GOT3 (cell line): Measurements from ENCODE around the gene TMEM237.
A peak's percentile ranks its signal among the peaks of the same experiment; 100 is the strongest.

Experiments used
- DNase-seq: peaks from one replicate; lab custom pipeline; 2025; ENCODE audit warnings: mixed read lengths; lab: John Stamatoyannopoulos, UW

Gene TMEM237

DNA sequence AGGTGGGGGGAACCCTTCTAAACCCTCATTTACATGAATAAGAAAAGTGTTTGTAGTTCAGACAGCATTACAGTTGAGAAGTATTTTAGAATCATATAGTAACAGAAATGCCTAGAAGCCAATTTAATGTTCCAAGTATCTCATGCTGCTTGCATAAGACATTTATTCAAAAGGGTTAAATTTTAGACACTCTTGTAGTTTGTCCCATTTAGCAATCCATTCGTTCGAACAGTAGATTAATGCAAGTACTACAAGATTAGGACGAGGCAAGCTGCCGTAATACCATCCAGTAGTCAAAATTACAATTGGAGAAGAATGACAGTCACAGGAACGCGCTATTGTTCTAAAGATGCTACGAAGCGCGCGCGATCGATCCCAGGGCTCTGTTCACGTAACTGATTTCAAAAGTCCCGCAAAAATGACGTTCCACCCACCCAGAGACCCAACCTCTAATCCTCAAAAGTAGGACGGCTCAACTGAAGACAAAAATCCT lies 1.2 kb downstream of the TMEM237 start:
- no peak for DNase-seq

- no peak for DNase-seq
Observed at GRCh38 chr2:201639205-201639604, 4.1 kb downstream of the TMEM237 start.

DNA sequence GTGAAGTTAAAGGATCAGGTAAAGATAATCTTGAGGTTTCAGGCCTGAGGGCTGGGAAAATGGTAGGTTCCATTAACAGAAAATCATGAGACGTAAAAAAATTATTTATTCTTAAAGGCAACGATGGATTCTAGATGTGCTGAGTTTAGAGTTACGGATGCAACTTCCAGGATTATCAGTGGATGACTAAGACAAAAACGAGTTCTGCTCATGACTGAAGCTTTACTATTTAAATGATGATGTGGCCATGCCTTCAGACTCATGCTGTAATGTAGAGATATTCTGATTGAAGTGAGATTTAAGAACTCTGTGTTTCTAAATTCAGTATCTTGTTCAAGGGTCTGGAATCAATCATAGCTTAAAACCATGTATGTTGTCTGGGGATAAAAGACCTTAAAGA lies 5.0 kb downstream of the TMEM237 start:
- no peak for DNase-seq

GRCh38 chr2:201633661-201634249 lies 9.5 kb downstream of the TMEM237 start:
- DNase-seq: no peak

GRCh38 chr2:201631041-201631440 lies 12.3 kb downstream of the TMEM237 start:
- DNase-seq: no peak

DNA sequence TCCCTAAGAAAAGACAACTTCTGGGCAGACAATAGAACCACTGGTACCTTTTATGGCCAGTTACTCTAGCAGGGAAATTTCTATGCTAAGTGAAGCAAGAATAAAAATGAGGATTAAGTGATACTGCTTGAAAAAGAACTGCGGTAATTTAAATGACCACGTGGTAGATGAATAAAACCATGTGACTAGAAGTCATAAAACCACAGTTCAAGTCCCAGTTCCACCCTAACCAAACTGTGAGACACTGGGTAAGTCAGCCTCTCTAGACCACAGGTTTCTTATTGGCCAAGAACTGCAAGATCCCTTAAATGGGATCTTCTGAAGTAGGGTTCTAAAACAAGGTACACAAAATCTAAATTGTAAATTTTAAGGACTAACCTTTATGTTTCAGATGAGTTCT lies 12.7 kb downstream of the TMEM237 start:
- no peak for DNase-seq

- DNase-seq: no peak
Observed at GRCh38 chr2:201628545-201628944, 14.8 kb downstream of the TMEM237 start.

GRCh38 chr2:201622306-201622970 lies 20.9 kb downstream of the TMEM237 start:
- no peak for DNase-seq

DNA sequence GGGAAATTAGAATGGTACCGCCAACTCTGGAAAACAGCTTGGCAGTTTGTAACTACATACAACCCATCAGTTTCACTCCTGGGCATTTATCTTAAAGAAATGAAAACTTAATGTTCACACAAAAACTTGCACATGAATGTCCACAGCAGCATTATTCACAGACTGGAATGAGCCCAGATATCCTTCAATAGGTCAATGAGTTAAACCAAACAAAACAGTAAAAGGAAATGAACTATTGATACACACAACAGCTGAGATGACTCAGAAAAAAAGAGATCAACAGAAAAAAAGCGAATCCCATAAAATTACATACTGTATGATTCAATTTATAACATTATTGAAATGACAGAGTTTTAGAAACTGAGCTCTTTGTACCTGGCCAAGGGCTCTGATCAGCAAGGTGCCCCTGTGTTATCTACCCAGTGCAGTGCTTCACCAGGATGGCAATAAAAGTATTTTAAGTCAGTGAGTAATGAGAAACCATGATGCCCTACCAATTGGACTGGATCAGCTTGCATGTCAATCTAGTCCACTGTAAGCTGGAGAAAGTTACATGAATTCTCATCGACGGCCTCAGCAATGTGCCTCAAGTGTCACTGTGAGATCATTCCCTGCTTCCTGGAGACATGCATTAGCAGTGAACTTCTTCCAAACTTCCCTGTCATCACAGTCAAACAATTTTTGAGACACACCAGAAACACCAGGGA lies 21.9 kb downstream of the TMEM237 start:
- DNase-seq: no peak

GRCh38 chr2:201618744-201619662 lies 24.3 kb downstream of the TMEM237 start:
- DNase-seq: peak; percentile 55

- no peak for DNase-seq
Observed at GRCh38 chr2:201608021-201608420, 35.3 kb downstream of the TMEM237 start.

GRCh38 chr2:201607568-201607967 lies 35.7 kb downstream of the TMEM237 start:
- DNase-seq: no peak

DNA sequence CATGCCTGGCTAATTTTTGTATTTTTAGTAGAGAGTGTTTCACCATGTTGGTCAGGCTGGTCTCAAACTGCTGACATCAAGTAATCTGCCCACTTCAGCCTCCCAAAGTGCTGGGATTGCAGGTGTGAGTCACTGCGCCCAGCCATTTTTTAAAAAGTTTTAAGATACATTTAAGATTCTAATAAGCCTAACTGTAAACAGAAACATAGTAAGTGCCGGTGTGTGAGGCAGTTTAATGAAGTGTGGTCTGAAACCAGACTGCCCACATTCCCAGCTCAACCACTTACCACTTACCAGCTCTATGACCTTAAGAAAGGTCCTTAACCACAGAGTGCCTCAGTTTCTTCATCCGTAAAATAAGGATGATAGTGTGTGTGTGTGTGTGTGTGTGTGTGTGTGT lies 42.4 kb downstream of the TMEM237 start:
- DNase-seq: no peak

DNA sequence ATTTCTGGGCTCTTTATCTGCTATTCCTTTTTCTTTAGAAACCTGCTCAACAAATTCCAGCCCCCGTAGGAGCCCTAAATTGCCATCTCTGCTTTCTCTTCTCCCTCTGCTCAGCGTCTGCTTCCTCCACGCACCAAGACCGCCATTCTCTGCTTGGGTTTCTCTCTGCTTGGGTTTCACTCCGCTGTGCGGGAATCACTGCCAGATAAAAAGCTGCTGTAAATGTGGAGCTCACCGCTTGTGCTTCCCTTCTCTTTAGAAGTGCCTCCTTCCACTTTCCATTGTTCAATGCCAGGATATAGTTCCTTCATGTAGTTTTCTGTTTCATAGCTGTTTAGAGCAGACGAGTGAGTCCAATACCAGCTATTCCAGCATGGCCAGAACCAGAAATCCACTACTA lies 45.9 kb downstream of the TMEM237 start:
- no peak for DNase-seq

DNA sequence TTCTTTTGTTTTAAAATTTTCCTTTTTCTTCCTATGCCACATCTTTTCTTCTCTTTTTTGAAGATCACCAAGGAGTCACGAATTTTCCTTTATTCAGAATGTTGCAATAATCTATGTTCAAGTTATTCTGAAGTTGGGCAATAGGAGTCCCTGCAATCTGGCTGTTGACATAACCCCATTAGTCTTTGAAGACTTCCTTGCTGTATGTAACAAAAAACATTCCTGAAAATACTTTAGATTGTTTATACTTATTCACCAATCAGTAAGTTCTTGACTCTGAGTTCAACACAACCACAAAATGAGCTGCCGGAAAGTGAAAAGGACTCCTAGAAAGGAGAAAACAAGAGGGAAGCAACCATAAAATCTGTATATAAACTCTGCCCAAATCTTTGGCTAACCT lies 62.8 kb downstream of the TMEM237 start:
- DNase-seq: no peak

DNA sequence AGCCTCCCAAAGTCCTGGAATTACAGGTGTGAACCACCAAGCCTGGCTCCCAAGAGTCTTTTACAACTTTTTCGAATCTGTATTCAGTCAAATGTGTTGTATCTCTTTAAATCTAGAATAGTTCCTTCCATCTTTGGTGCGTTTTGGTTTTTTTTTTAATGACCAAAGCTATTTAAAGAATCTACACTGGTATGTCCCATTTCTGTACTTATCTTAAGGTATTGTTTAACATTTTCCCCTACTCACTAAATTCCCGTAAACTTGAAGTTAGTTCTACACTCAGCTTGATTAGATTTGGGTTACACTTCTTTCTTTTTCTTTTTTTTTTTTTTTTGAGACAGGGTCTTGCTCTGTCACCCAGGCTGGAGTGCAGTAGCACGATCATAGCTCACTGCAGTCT lies 63.8 kb downstream of the TMEM237 start:
- no peak for DNase-seq

DNA sequence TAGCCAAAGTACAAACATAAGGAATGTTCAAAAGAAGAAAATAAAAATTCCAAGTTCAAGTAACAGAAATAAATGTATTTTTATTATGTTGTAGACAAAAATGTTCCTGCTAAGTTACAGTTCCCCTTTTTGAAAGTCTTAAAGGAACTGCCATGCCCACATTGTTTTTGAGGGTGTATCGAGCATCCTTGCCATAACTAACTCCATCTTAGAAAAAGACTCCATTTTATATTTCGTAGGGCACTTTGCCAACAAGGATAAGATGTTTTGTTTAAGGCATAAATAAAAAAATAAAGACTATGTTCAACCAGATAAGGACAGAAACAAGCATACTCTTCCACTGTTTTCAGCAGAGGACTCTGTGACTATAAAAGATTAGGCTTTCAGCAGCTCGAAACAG lies 67.3 kb downstream of the TMEM237 start:
- no peak for DNase-seq

- DNase-seq: no peak
Observed at GRCh38 chr2:201574766-201575165, 68.5 kb downstream of the TMEM237 start.

GRCh38 chr2:201572846-201573508 lies 70.3 kb downstream of the TMEM237 start:
- DNase-seq: no peak
